Stimulated activated CD8-positive, alpha-beta memory T cell treated with anti-CD3 and anti-CD28 coated beads, Interleukin-7, amount 100 ng/mL, for 1 hour (primary cell): ENCODE data around the gene PJVK.

Experiments used
- DNase-seq, 2 donors: peaks; one replicate each; pipeline ENCODE4 v3.0.0-alpha.2; 2020; ENCODE audit warnings: low read depth in 2 of 2

Gene PJVK

DNA sequence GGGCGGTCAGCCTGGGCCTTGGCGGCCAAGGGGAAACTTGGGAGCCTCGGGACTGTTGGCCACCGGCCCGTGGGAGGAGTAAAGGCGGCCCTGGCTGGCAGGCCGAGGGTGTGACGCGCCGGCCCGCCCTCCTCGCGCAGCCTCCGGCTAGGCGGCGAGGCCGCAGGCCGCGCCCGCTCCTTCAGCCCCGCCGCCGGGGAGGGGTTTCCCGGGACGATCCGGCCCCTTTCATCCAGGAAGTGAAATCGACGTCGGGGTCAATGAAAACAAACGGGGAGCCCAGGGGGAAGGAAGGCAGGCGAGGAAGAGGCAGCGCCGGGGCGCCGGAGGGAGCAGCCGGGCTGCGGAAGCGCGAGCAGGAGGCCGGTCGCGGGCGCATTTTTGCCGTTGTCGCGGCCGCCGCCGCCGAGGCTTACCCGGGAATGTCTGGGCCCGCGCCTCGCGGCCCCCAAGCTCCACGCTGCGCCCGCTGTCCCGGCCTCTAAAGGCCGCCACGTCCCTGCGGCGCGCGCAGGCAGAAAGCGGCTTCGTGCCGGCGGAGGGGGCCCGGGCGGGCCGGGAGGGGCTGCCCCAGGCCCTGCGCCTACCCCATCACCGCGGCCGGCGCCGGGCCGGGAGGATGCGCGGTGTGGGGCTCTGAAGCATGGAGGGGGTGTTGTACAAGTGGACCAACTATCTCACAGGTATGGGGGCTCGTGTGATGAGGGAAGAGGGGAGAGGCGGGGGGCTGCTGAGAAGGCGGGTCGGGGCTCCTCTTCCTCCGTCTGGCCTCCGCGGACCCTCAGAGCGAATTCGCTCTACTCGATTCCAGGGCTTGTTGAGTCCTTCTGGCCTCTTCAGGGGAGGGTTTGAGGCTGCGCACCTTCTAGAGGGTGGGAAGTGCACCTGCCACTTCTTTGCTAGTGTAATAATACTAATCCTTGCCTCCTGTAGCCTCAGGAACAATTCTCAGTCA, 29.3 kb downstream of the PJVK start, which contains the start of gene PLEKHA3:
TSS of gene PLEKHA3 (plus strand) at position 231 of the 955 bp plus-strand sequence. CDS start at position 644, 413 bp downstream.
- peak; percentile 47 to 53 for DNase-seq

GRCh38 chr2:178482437-178482836, 31.3 kb downstream of the PJVK start:
- no peak for DNase-seq

GRCh38 chr2:178484245-178485041, 33.3 kb downstream of the PJVK start:
- no peak for DNase-seq

DNA sequence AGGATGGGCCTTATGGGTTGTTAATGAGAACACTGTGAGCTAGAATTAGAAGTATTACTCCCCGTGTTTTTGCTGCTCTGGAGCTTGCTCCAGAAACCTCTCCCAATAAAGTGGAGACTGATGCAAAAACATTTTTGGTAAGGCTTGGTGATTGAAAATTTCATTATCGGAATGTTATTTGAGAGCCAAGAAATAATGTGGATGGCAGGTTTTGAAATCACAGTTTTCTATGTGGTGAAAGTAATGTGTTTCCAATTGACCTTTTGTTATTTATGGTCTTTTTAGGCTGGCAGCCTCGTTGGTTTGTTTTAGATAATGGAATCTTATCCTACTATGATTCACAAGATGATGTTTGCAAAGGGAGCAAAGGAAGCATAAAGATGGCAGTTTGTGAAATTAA, 34.2 kb downstream of the PJVK start:
- DNase-seq, result no peak

DNA sequence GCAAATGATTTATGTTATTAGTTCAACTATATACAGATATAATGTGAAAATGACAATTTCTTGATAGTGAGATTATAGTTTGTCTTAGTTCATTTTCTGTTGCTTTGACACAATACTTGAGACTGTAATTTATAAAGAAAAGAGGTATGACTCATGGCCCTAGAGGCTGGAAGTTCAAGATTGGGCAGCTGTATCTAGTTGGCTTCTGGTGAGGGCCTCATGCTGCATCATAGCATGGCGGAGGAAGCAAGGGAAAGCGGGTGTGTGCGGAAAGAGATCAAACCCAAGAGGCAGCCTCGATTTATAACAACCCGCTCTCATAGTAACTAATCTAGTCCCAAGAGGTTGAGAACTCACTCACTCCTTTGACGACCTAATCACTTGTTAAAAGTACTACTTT, 40.4 kb downstream of the PJVK start:
- no peak for DNase-seq

DNA sequence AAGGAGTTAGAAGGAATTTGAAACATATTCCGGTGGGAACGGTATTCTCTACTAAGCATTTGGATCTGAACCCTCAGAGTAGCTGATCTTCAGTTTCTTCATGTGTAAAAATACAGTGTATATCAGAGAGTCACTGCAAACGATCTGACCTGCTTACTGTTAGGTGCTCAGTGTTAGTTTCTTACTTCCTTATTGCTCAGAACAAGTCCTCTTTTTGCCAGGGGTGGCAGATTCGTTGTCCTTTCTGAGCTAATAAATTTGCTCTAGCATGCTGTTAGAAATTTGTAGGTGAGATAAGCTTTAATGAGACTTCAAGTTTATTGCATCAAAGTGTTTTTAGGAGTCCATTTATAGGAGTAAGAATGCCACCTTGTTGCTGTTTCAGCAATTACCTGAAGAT, 44.9 kb downstream of the PJVK start:
- DNase-seq, result no peak

GRCh38 chr2:178498137-178498536, 47.0 kb downstream of the PJVK start:
- DNase-seq, result no peak

DNA sequence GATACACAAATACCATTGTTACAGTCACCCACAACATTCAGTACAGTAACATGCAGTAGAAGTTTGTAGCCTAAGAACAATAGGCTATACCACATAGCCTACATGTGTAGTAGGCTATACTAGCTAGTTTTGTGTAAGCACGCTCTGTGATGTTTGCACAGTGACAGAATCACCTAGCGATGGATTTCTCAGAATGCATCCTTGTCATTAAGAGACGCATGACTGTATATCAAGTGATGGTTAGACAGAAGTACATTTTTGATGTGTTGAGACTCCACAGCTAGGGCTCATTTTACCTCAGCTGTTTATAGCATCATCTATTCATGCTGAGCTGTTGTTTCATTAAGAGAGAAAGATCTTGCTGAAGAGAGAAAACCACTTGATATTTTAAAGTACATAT, 48.5 kb downstream of the PJVK start:
- DNase-seq, result no peak

DNA sequence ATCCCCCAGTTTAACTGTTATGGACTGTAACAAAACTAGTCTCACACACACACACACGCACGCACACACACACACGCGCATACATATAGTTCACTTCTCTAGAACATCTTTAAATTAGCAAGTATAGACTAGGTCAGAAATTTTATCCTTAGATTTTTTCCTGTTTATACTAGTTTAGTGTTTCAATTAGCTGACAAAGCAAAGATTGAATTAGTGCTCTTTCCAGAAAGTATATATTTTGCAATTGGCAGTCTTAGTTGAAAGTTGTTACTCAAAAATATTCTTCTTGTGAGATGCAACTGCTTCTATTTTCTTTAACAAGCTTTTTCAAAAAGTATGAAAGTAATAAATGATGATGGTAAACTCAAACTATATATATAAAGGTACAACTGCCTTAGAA, 51.6 kb downstream of the PJVK start:
- no peak for DNase-seq

DNA sequence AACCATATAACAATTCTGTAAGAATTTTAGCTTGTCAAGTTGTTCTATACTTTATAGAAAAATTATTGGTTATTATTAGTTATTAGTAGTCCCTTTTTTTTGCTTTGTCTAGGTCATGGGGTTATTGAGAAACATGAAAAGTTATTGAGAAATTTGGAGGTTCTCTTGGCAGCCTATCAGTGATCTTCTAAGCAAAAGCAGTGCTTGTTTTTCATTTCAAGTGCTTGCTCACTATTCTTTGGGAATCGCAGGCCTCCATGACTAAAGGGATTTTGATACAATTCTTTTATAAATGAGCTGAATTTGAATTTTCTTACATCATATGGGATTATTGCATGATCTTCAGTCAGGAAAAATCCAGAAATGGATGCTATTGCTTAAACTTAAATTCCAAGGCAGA, 54.9 kb downstream of the PJVK start:
- DNase-seq, result no peak

GRCh38 chr2:178506524-178506923, 55.3 kb downstream of the PJVK start:
- DNase-seq, result no peak

DNA sequence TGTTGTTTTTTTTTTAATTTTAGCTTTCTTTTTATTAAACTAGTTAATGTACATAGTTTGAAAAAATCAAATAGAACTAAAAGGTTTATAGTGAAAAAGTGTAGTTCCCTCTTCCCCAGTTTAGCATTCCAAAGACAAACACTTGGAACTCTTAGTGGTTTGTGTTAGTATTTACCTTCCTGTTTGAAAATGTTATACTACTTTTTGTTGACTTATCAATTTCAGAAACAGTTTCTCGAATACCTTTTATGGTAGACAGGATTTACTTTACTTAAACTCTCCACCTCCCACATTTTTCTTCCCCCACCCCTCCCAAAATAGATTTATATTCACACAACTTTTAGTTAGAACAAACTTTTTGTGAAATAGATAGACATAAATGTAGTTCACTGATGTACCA, 55.8 kb downstream of the PJVK start:
- DNase-seq, result no peak

- DNase-seq, result no peak
Observed at GRCh38 chr2:178508646-178509045, 57.5 kb downstream of the PJVK start.

DNA sequence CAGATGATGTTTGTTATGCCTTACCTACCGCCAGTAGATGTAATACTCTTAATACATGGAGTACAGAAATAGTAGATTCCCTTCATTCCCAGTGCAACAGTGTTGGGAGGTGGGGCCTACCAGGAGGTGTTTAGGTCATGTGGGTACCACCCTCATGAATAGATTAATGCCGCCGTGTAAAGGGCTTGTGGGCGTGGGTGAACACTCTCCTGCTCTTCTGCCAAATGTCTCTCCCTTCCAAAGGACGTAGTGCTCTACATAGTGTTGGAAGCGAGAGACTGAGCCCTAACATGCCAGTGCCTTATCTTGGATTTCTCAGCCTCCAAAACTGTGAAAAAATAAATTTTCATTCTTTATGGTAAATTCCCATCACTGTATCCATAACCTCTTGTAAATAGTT, 59.2 kb downstream of the PJVK start:
- no peak for DNase-seq
